Epithelial cell of esophagus (primary cell): Measurements from ENCODE around the gene WDFY1.

Experiments used
- DNase-seq: peaks from one replicate; pipeline ENCODE4 v3.0.0; 2010; ENCODE audit warnings: low read depth
- H3K4me3 ChIP-seq: 2 replicates; pipeline ENCODE4 v1.5.1; 2011; ENCODE audit warnings: mild to moderate bottlenecking, low read length, control low read depth
- CTCF ChIP-seq: IDR thresholded peaks from 2 replicates; pipeline ENCODE4 v1.5.1; 2011; ENCODE audit warnings: low read depth, mild to moderate bottlenecking, low read length, control low read depth, inconsistent platforms; ENCODE audit not compliant: insufficient read depth; ENCODE audit errors: missing control alignments

WDFY1 gene

GRCh38 chr2:223929571-223930102 is 15.5 kb downstream of the WDFY1 start:
- no peak for DNase-seq
- no peak for TF ChIP-seq CTCF
- no peak overlapping the region for H3K4me3 ChIP-seq

GRCh38 chr2:223928113-223929006 is 16.8 kb downstream of the WDFY1 start:
- DNase-seq = no peak
- H3K4me3 ChIP-seq = no peak overlapping the region
- no peak for TF ChIP-seq CTCF

GRCh38 chr2:223925106-223925505 is 20.0 kb downstream of the WDFY1 start:
- no peak for TF ChIP-seq CTCF
- peak; percentile 72 for DNase-seq
- H3K4me3 ChIP-seq = no peak overlapping the region

GRCh38 chr2:223923976-223924375 is 21.2 kb downstream of the WDFY1 start:
- DNase-seq = no peak
- H3K4me3 ChIP-seq = no peak overlapping the region
- TF ChIP-seq CTCF = no peak

- no peak for TF ChIP-seq CTCF
- DNase-seq = no peak
- no peak overlapping the region for H3K4me3 ChIP-seq
Measured at GRCh38 chr2:223922308-223922707, 22.8 kb downstream of the WDFY1 start.

- TF ChIP-seq CTCF = no peak
- no peak for DNase-seq
- H3K4me3 ChIP-seq = no peak overlapping the region
Measured at GRCh38 chr2:223921204-223921603, 23.9 kb downstream of the WDFY1 start.
